Endothelial cell of hepatic sinusoid (primary cell): ENCODE measurements around the gene TUBA1C.

Source experiments
- in situ Hi-C: cut with HindIII; loops from 2 replicates; pipeline ENCODE4 v1.10.0; 2017; ENCODE audit warnings: low sequenced_read_pairs

The TUBA1C gene

GRCh38 chr12:49264873-49265792, at the start of gene TUBA1C:
Gene TUBA1C, plus strand, starts transcription at chr12:49265082. Its CDS starts 100 bp downstream, at chr12:49265182.
- in situ Hi-C loops: loop anchor here (5.0 kb wide), 3 partner anchors 52 to 243 kb away; partner anchors contain the start of gene SPATS2

GRCh38 chr12:49219417-49220026, 45.4 kb upstream of the TUBA1C start:
- in situ Hi-C loops: no loop called here

GRCh38 chr12:49220972-49221371, 43.9 kb upstream of the TUBA1C start:
- in situ Hi-C loops: no loop called here

GRCh38 chr12:49223122-49223521, 41.8 kb upstream of the TUBA1C start:
- in situ Hi-C loops: no loop called here

- in situ Hi-C loops: no loop called here
Measured at GRCh38 chr12:49223590-49224369, 41.1 kb upstream of the TUBA1C start.

- in situ Hi-C loops: no loop called here
Measured at GRCh38 chr12:49225576-49226166, 39.2 kb upstream of the TUBA1C start.

- in situ Hi-C loops: no loop called here
Measured at GRCh38 chr12:49227713-49228112, 37.2 kb upstream of the TUBA1C start.

GRCh38 chr12:49228653-49229052, 36.2 kb upstream of the TUBA1C start:
- in situ Hi-C loops: no loop called here

GRCh38 chr12:49230176-49230804, 34.6 kb upstream of the TUBA1C start:
- in situ Hi-C loops: loop anchor here (10.0 kb wide), 1 partner anchor 165 kb away; the partner anchor contains the start of genes KMT2D and RHEBL1

- in situ Hi-C loops: loop anchor here (10.0 kb wide), 1 partner anchor 166 kb away; the partner anchor contains the start of genes KMT2D and RHEBL1
Measured at GRCh38 chr12:49230805-49231194, 34.1 kb upstream of the TUBA1C start.

GRCh38 chr12:49231878-49232655, 32.8 kb upstream of the TUBA1C start:
- in situ Hi-C loops: loop anchor here (10.0 kb wide), 1 partner anchor 167 kb away; the partner anchor contains the start of genes KMT2D and RHEBL1

- in situ Hi-C loops: loop anchor here (10.0 kb wide), 1 partner anchor 168 kb away; the partner anchor contains the start of genes KMT2D and RHEBL1
Measured at GRCh38 chr12:49232940-49233841, 31.7 kb upstream of the TUBA1C start.

- in situ Hi-C loops: loop anchor here (10.0 kb wide), 1 partner anchor 169 kb away; the partner anchor contains the start of genes KMT2D and RHEBL1
Measured at GRCh38 chr12:49233842-49234526, 30.9 kb upstream of the TUBA1C start.

GRCh38 chr12:49236423-49236822, 28.5 kb upstream of the TUBA1C start:
- in situ Hi-C loops: loop anchor here (5.0 to 10.0 kb wide), 3 partner anchors 34 to 172 kb away; partner anchors contain the start of genes KMT2D and RHEBL1

GRCh38 chr12:49243631-49244030, 21.3 kb upstream of the TUBA1C start:
- in situ Hi-C loops: no loop called here

- in situ Hi-C loops: no loop called here
Measured at GRCh38 chr12:49244176-49244575, 20.7 kb upstream of the TUBA1C start.

- in situ Hi-C loops: no loop called here
Measured at GRCh38 chr12:49251357-49251756, 13.5 kb upstream of the TUBA1C start.
